ENCODE data around the gene ALDH2.

DNA sequence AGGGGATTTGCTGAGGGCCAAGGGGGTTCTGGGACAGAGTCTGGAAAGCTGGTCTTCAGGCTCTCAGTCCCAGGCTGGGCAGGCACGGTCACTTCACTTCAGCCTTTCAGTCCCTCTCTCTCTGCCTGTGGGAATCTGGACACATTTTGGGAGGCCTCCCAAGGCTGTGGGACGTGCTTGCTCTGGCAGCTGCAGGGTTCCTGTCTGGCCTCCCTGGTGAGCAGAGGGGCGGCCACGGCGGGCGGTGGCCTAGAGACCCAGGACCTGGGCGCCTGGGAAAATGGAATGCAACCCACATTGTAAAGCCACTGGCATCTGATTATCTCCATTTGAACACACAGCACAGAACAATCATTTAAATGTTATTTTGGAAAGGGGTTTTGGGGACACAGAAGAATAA lies 10.1 kb upstream of the ALDH2 start:
- TF ChIP-seq, protein P1, sequence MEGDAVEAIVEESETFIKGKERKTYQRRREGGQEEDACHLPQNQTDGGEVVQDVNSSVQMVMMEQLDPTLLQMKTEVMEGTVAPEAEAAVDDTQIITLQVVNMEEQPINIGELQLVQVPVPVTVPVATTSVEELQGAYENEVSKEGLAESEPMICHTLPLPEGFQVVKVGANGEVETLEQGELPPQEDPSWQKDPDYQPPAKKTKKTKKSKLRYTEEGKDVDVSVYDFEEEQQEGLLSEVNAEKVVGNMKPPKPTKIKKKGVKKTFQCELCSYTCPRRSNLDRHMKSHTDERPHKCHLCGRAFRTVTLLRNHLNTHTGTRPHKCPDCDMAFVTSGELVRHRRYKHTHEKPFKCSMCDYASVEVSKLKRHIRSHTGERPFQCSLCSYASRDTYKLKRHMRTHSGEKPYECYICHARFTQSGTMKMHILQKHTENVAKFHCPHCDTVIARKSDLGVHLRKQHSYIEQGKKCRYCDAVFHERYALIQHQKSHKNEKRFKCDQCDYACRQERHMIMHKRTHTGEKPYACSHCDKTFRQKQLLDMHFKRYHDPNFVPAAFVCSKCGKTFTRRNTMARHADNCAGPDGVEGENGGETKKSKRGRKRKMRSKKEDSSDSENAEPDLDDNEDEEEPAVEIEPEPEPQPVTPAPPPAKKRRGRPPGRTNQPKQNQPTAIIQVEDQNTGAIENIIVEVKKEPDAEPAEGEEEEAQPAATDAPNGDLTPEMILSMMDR (IDR thresholded peaks at IDR 0.05) = no peak
- TF ChIP-seq EP300 (IDR thresholded peaks at IDR 0.05) (no peak), POLR2AphosphoS5 (IDR thresholded peaks at IDR 0.05) (no peak), POLR2A (IDR thresholded peaks at IDR 0.05) (no peak)

Data from stomach (tissue), 4 donors.